OCI-LY1 (cell line): ENCODE measurements around the gene PLA2G7.

Source experiments
- H2AFZ ChIP-seq: fragments of 200-600 bp; sonication (generic), shearing (Covaris generic); 2 replicates; pipeline ENCODE4 v1.6.0; 2014; ENCODE audit warnings: antibody characterized with exemption, mild to moderate bottlenecking, low read length
- H3F3A ChIP-seq: fragments of 200-600 bp; sonication (generic), shearing (Covaris generic); 2 replicates; pipeline ENCODE4 v1.6.0; 2014; ENCODE audit warnings: mild to moderate bottlenecking, antibody characterized with exemption, low read length, moderate library complexity; ENCODE audit not compliant: insufficient read depth
- H3K27ac ChIP-seq: fragments of 200-600 bp; sonication (generic); 2 replicates; pipeline ENCODE4 v1.5.1; 2014; ENCODE audit warnings: low read length, mixed run types, mild to moderate bottlenecking, low read depth; ENCODE audit not compliant: poor library complexity, severe bottlenecking
- H3K27me3 ChIP-seq: fragments of 200-600 bp; sonication (generic); 2 replicates; pipeline ENCODE4 v1.6.0; 2014; ENCODE audit warnings: antibody characterized with exemption, mild to moderate bottlenecking, low read length, moderate library complexity; ENCODE audit not compliant: insufficient read depth
- H3K36me3 ChIP-seq: fragments of 200-600 bp; sonication (generic); 2 replicates; pipeline ENCODE4 v1.6.1; 2014; ENCODE audit warnings: mild to moderate bottlenecking, antibody characterized with exemption, low read length, moderate library complexity, mixed read lengths; ENCODE audit not compliant: insufficient read depth
- H3K4me1 ChIP-seq: fragments of 200-600 bp; sonication (generic); 2 replicates; pipeline ENCODE4 v1.5.1; 2014; ENCODE audit warnings: mild to moderate bottlenecking, low read length, moderate library complexity; ENCODE audit not compliant: insufficient read depth, severe bottlenecking
- H3K4me2 ChIP-seq: fragments of 200-600 bp; sonication (generic), shearing (Covaris generic); 2 replicates; pipeline ENCODE4 v1.6.1; 2014; ENCODE audit warnings: low read length
- H3K4me3 ChIP-seq: fragments of 200-600 bp; sonication (generic); 2 replicates; pipeline ENCODE4 v1.5.1; 2014; ENCODE audit warnings: low read length, low read depth, mild to moderate bottlenecking, mixed read lengths; ENCODE audit not compliant: poor library complexity, severe bottlenecking
- H3K79me2 ChIP-seq: fragments of 200-600 bp; shearing (Covaris generic); 2 replicates; pipeline ENCODE4 v1.6.1; 2016; ENCODE audit warnings: mixed run types, low read length, mixed read lengths; ENCODE audit not compliant: insufficient read depth
- H3K9ac ChIP-seq: fragments of 200-600 bp; sonication (generic), shearing (Covaris generic); 2 replicates; pipeline ENCODE4 v1.6.1; 2014; ENCODE audit warnings: mild to moderate bottlenecking, low read length, mixed read lengths
- H3K9me2 ChIP-seq: fragments of 200-600 bp; sonication (generic), shearing (Covaris generic); 2 replicates; pipeline ENCODE4 v1.6.1; 2014; ENCODE audit warnings: low read depth, mild to moderate bottlenecking, low read length, mixed read lengths
- H3K9me3 ChIP-seq: fragments of 200-600 bp; shearing (Covaris generic); 2 replicates; pipeline ENCODE4 v1.6.1; 2014; ENCODE audit warnings: low read length, mixed read lengths
- H4K20me1 ChIP-seq: fragments of 200-600 bp; sonication (generic), shearing (Covaris generic); 2 replicates; pipeline ENCODE4 v1.6.0; 2016; ENCODE audit warnings: mild to moderate bottlenecking, low read length; ENCODE audit not compliant: insufficient read depth
- CTCF ChIP-seq: fragments of 200-600 bp; sonication (generic), shearing (Covaris generic); IDR thresholded peaks from 2 replicates; pipeline ENCODE4 v1.5.1; 2017; ENCODE audit warnings: mild to moderate bottlenecking, antibody characterized with exemption, low read length, moderate library complexity, mixed read lengths
- EZH2 ChIP-seq: fragments of 200-600 bp; sonication (generic), shearing (Covaris generic); IDR thresholded peaks from 2 replicates; pipeline ENCODE4 v1.8.0; 2017; ENCODE audit warnings: borderline replicate concordance, mixed run types, mild to moderate bottlenecking, antibody characterized with exemption, low read length, moderate library complexity, mixed read lengths

The PLA2G7 gene

GRCh38 chr6:46743425-46744158, 8.4 kb upstream of the PLA2G7 start:
- Histone ChIP-seq H4K20me1 (no peaks in the 10 kb centered on the region), H2AFZ (no peak overlapping the region), H3K4me2 (no peak overlapping the region), H3K4me1 (no peaks in the 10 kb centered on the region), H3K4me3 (no peak overlapping the region), H3K36me3 (no peaks in the 10 kb centered on the region), H3K9ac (no peak overlapping the region), H3F3A (no peaks in the 10 kb centered on the region), H3K9me3 (no peaks in the 10 kb centered on the region), H3K79me2 (no peaks in the 10 kb centered on the region), H3K9me2 (no peaks in the 10 kb centered on the region), H3K27ac (no peak overlapping the region), H3K27me3 (no peaks in the 10 kb centered on the region)
- TF ChIP-seq CTCF (no peak), EZH2 (no peak)

GRCh38 chr6:46741910-46742309, 6.7 kb upstream of the PLA2G7 start:
- Histone ChIP-seq H3K27ac (no peak overlapping the region), H3K9me3 (no peaks in the 10 kb centered on the region)

GRCh38 chr6:46741482-46741881, 6.3 kb upstream of the PLA2G7 start:
- Histone ChIP-seq H3K9ac (no peak overlapping the region), H3K4me2 (no peak overlapping the region), H3K9me3 (no peaks in the 10 kb centered on the region), H3K36me3 (no peaks in the 10 kb centered on the region), H2AFZ (no peak overlapping the region), H3K79me2 (no peaks in the 10 kb centered on the region), H3K27me3 (no peaks in the 10 kb centered on the region), H3K27ac (no peak overlapping the region), H3K4me1 (no peaks in the 10 kb centered on the region), H3K4me3 (no peak overlapping the region), H3K9me2 (no peaks in the 10 kb centered on the region), H3F3A (no peaks in the 10 kb centered on the region), H4K20me1 (no peaks in the 10 kb centered on the region)
- TF ChIP-seq CTCF (no peak), EZH2 (no peak)

More at GRCh38 chr6:46741910-46742309, 6.7 kb upstream of the PLA2G7 start:
- Histone ChIP-seq H2AFZ (no peak overlapping the region), H3K79me2 (no peaks in the 10 kb centered on the region), H3K9ac (no peak overlapping the region), H3F3A (no peaks in the 10 kb centered on the region), H4K20me1 (no peaks in the 10 kb centered on the region), H3K4me2 (no peak overlapping the region), H3K4me3 (no peak overlapping the region), H3K27me3 (no peaks in the 10 kb centered on the region), H3K4me1 (no peaks in the 10 kb centered on the region), H3K36me3 (no peaks in the 10 kb centered on the region), H3K9me2 (no peaks in the 10 kb centered on the region)
- TF ChIP-seq EZH2, result no peak
- no peak for TF ChIP-seq CTCF
